ENCODE measurements around the gene UBL4B. TPM values are rescaled to one million over a fixed set of nuclear protein-coding genes. Genes with fewer than 3 reads are reported as not detected.

UBL4B gene
- total and polyA plus RNA-seq, 2 donors (not counting 1 experiment from before 2014, with no cell fraction given) = not detected

GRCh38 chr1:110092991-110093390 is 19.3 kb upstream of the UBL4B start:
- Histone ChIP-seq H3K9me3 (ENCODE audit: control extremely low read depth in 1 of 3, control insufficient read depth in 2 of 3, insufficient read depth in 1 of 3, low read length in 2 of 3) (peaks cover 0 to 3% (median 0%) of the 10 kb centered on the region in 3 donors), H3K27ac (ENCODE audit: low read length in 2 of 2) (no peak overlapping the region), H3K79me2 (ENCODE audit: control insufficient read depth, insufficient read depth, low read length) (no peaks in the 10 kb centered on the region), H3K9ac (ENCODE audit: low read length) (no peak overlapping the region), H2AFZ (ENCODE audit: insufficient read depth, low read depth, low read length, poor library complexity, severe bottlenecking) (no peak overlapping the region), H3K27me3 (replicated peaks in 1 of 4; ENCODE audit: control extremely low read depth in 1 of 4, control insufficient read depth in 3 of 4, insufficient read depth in 4 of 4, low read length in 3 of 4) (peaks cover 0 to 8% (median 0%) of the 10 kb centered on the region in 4 experiments), H3K4me3 (ENCODE audit: control extremely low read depth in 1 of 5, extremely low read depth in 1 of 5, insufficient read depth in 1 of 5, low read depth in 2 of 5, low read length in 4 of 5) (no peak overlapping the region), H3K4me1 (ENCODE audit: control insufficient read depth in 2 of 2, insufficient read depth in 2 of 2, low read length in 2 of 2) (peaks cover 0 to 4% of the 10 kb centered on the region in 2 donors), H4K20me1 (ENCODE audit: control insufficient read depth, insufficient read depth, low read length, poor library complexity, severe bottlenecking) (no peaks in the 10 kb centered on the region), H3K4me2 (replicated peaks; ENCODE audit: low read depth, low read length, poor library complexity, severe bottlenecking) (no peak overlapping the region), H3K36me3 (replicated peaks in 1 of 2; ENCODE audit: control extremely low read depth in 1 of 2, control insufficient read depth in 1 of 2, extremely low read depth in 1 of 2, insufficient read depth in 2 of 2, low read length in 1 of 2) (no peaks in the 10 kb centered on the region)
- ATAC-seq (ENCODE audit: low read depth) = no peak
- POLR2A ChIA-PET = no interaction called here
- H3K4me3 Mint-ChIP-seq = no peak overlapping the region
- no peak for TF ChIP-seq CTCF (IDR thresholded peaks at IDR 0.05)
- TF ChIP-seq EZH2 (IDR thresholded peaks at IDR 0.05; ENCODE audit: borderline replicate concordance, insufficient read depth, low read depth, low read length, poor library complexity, severe bottlenecking) = no peak
- H3K27ac Mint-ChIP-seq = no peak overlapping the region
- WGBS (ENCODE audit: insufficient coverage) = no CpG with 5 or more reads among the region's 2 CpGs
- peaks cover 36% of the 10 kb centered on the region for H3K27me3 Mint-ChIP-seq
- CTCF ChIA-PET = interaction anchor here (1.1 to 3.9 kb wide), 4 partner anchors 8 to 367 kb away, joined by 3 to 33 read pairs (median 8); no protein-coding TSS in a partner anchor
- no peak for DNase-seq
- intact Hi-C loops (cut with micrococcal nuclease) = no loop called here
- H3K9me3 Mint-ChIP-seq (ENCODE audit: insufficient read depth) = no peaks in the 10 kb centered on the region
- H3K4me1 Mint-ChIP-seq = no peaks in the 10 kb centered on the region

GRCh38 chr1:110094931-110095654 is 17.1 kb upstream of the UBL4B start:
- Histone ChIP-seq H3K27me3 (replicated peaks in 1 of 4; ENCODE audit: control extremely low read depth in 1 of 4, control insufficient read depth in 3 of 4, insufficient read depth in 4 of 4, low read length in 3 of 4) (peaks cover 0 to 3% (median 0%) of the 10 kb centered on the region in 4 experiments), H2AFZ (ENCODE audit: insufficient read depth, low read depth, low read length, poor library complexity, severe bottlenecking) (no peak overlapping the region), H3K4me3 (ENCODE audit: control extremely low read depth in 1 of 5, extremely low read depth in 1 of 5, insufficient read depth in 1 of 5, low read depth in 2 of 5, low read length in 4 of 5) (no peak overlapping the region), H3K9me3 (ENCODE audit: control extremely low read depth in 1 of 3, control insufficient read depth in 2 of 3, insufficient read depth in 1 of 3, low read length in 2 of 3) (peaks cover 0 to 3% (median 0%) of the 10 kb centered on the region in 3 donors), H3K4me2 (replicated peaks; ENCODE audit: low read depth, low read length, poor library complexity, severe bottlenecking) (no peak overlapping the region), H3K36me3 (replicated peaks in 1 of 2; ENCODE audit: control extremely low read depth in 1 of 2, control insufficient read depth in 1 of 2, extremely low read depth in 1 of 2, insufficient read depth in 2 of 2, low read length in 1 of 2) (no peaks in the 10 kb centered on the region), H3K79me2 (ENCODE audit: control insufficient read depth, insufficient read depth, low read length) (no peaks in the 10 kb centered on the region), H3K27ac (ENCODE audit: low read length in 2 of 2) (no peak overlapping the region), H4K20me1 (ENCODE audit: control insufficient read depth, insufficient read depth, low read length, poor library complexity, severe bottlenecking) (no peaks in the 10 kb centered on the region), H3K9ac (ENCODE audit: low read length) (no peak overlapping the region), H3K4me1 (ENCODE audit: control insufficient read depth in 2 of 2, insufficient read depth in 2 of 2, low read length in 2 of 2) (no peaks in the 10 kb centered on the region)
- H3K9me3 Mint-ChIP-seq (ENCODE audit: insufficient read depth) = no peaks in the 10 kb centered on the region
- intact Hi-C loops (cut with micrococcal nuclease) = no loop called here
- H3K27me3 Mint-ChIP-seq = peaks cover 29% of the 10 kb centered on the region
- no peak overlapping the region for H3K4me3 Mint-ChIP-seq
- TF ChIP-seq CTCF (IDR thresholded peaks at IDR 0.05) (no peak), EZH2 (IDR thresholded peaks at IDR 0.05; ENCODE audit: borderline replicate concordance, insufficient read depth, low read depth, low read length, poor library complexity, severe bottlenecking) (no peak)
- DNase-seq = no peak
- H3K27ac Mint-ChIP-seq = no peak overlapping the region
- ChIA-PET POLR2A (no interaction called here), CTCF (interaction anchor here (1.3 to 2.7 kb wide), 2 partner anchors 10 to 11 kb away, joined by 3 to 9 read pairs; no protein-coding TSS in a partner anchor)
- 74% methylated on average over 4 of the region's 7 CpGs for WGBS (ENCODE audit: insufficient coverage)
- no peak for ATAC-seq (ENCODE audit: low read depth)
- no peaks in the 10 kb centered on the region for H3K4me1 Mint-ChIP-seq
